ENCODE data around the gene SPRR5. TPM values are rescaled to one million over a fixed set of nuclear protein-coding genes. Genes with fewer than 3 reads are reported as not detected.

Gene SPRR5
- total RNA-seq, 3 donors from 2014 or later, result not detected

DNA sequence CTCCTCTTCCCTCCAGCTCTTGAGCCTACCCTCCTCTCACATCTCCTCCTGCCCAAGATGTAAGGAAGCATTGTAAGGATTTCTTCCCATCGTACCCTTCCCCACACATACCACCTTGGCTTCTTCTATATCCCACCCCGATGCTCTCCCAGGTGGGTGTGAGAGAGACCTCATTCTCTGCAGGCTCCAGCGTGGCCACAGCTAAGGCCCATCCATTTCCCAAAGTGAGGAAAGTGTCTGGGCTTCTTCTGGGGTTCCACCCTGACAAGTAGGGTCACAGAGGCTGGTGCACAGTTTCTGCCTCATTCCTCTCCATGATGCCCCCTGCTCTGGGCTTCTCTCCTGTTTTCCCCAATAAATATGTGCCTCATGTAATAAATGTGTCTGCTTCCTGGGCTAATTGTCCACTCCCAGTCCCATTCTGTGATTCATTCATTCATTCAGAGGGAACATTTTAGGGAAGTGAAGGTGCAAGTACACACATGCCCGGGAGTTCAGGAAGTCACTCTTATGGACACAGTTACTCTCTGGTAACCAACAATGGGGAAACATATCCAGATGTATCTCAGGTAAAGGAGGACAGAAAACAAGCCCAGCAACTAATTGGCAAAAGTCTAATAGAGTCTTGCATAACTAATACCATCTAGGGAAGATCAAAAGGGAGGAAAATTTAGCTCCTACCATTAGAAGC is 25.3 kb downstream of the SPRR5 start:
- H3K4me3 ChIP-seq, result no peak overlapping the region
- intact Hi-C loops (cut with DNase I, micrococcal nuclease), result no loop called here
- DNase-seq (no peak), ATAC-seq (no peak)
- no peak for TF ChIP-seq CTCF (IDR thresholded peaks at IDR 0.05)
- no peaks in the 10 kb centered on the region for H3K36me3 ChIP-seq (ENCODE audit: low read depth)
- H3K9me3 ChIP-seq, result no peaks in the 10 kb centered on the region
- no peaks in the 10 kb centered on the region for H3K4me1 ChIP-seq (ENCODE audit: low read depth)

DNA sequence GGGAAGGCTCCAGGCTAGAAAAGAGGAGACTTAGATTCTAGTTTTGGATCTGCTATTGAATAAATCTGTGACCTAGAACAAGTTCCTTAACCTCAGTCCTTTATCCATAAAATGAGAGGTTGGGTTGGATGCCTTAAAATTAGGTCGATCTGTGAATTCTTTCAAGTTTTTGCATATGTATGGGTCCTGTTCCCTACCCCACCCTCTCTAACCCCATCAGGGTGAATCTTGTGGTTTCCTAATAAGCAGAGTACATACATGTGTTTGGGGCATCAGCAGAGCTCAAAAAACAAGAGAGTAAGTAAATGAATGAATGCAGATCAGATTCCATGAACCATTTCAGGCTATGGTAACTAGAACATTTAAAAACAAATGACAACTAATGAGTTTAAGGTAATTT is 29.7 kb downstream of the SPRR5 start:
- ATAC-seq (no peak), DNase-seq (no peak)
- intact Hi-C loops (cut with DNase I, micrococcal nuclease), result no loop called here
- Histone ChIP-seq H3K36me3 (ENCODE audit: low read depth) (no peaks in the 10 kb centered on the region), H3K9me3 (no peaks in the 10 kb centered on the region), H3K4me3 (no peak overlapping the region), H3K4me1 (ENCODE audit: low read depth) (no peaks in the 10 kb centered on the region)
- TF ChIP-seq CTCF (IDR thresholded peaks at IDR 0.05), result no peak

DNA sequence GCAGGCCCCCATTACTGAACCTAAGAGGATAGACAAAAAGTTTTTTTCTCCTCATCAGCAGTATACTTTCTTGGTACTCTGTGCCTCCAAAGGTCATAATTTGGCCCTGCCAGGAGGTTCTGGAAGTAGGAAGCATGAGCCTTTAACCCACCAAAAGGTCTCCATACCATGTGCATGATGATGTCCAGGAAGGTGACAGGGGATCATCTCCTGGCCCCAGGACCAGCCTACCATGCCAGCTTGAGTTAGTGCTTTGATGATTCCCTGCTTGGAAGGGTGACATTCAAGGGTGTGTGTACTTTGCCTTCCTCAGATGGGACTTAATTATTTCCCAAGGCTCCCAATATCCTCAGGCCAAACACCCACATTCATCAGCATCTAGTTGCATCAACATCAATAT is 30.6 kb downstream of the SPRR5 start:
- no peak for TF ChIP-seq CTCF (IDR thresholded peaks at IDR 0.05)
- ATAC-seq, result no peak
- intact Hi-C loops (cut with DNase I, micrococcal nuclease), result no loop called here
- no peak overlapping the region for H3K4me3 ChIP-seq
- no peaks in the 10 kb centered on the region for H3K9me3 ChIP-seq
- no peak for DNase-seq
- H3K36me3 ChIP-seq (ENCODE audit: low read depth), result no peaks in the 10 kb centered on the region
- no peaks in the 10 kb centered on the region for H3K4me1 ChIP-seq (ENCODE audit: low read depth)

GRCh38 chr1:152980676-152981075 is 33.7 kb downstream of the SPRR5 start:
- Histone ChIP-seq H3K4me1 (ENCODE audit: low read depth) (no peaks in the 10 kb centered on the region), H3K4me3 (no peak overlapping the region), H3K36me3 (ENCODE audit: low read depth) (no peaks in the 10 kb centered on the region), H3K9me3 (no peaks in the 10 kb centered on the region)
- intact Hi-C loops (cut with DNase I, micrococcal nuclease), result no loop called here
- TF ChIP-seq CTCF (IDR thresholded peaks at IDR 0.05), result no peak
- DNase-seq (no peak), ATAC-seq (no peak)

DNA sequence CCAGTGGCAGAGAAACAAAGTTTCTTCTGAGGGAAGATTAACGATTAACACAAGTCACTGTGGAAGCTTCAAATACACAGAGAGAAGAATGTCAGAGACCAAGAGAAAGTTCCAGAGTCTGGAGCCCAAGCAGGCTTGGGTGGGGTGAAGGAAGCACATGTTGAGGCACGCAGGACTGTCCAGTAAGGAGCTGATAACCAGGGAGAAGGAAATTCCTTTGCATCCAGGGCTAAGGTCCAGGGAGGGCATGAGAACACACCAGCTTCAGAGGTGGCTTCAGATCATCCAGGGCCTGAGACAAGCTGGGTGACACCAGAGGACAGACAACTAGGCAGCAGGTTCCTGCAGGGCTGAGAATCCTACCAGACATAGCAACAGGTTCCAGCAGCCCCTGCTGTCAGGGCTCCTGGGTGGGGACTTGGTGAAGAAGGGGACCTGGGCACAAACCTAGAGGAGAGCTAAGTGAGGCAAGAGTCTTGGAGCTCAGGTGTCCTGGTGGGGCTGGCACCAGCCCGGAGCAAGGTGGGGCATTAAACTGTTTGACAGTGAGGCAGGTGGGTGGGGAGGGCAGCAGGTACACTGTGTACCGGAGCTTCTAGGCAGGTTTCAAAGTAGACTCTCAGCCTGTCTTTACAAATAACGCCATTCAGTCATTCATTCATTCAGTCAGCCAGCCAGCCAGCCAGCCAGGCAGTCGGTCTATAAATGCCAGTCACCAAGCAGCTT is 34.3 kb downstream of the SPRR5 start:
- no peak for DNase-seq
- intact Hi-C loops (cut with DNase I, micrococcal nuclease), result no loop called here
- no peak for TF ChIP-seq CTCF (IDR thresholded peaks at IDR 0.05)
- H3K9me3 ChIP-seq, result no peaks in the 10 kb centered on the region
- no peak overlapping the region for H3K4me3 ChIP-seq
- no peaks in the 10 kb centered on the region for H3K4me1 ChIP-seq (ENCODE audit: low read depth)
- no peak for ATAC-seq
- no peaks in the 10 kb centered on the region for H3K36me3 ChIP-seq (ENCODE audit: low read depth)
